Neuron (in vitro differentiated cells): Measurements from ENCODE around the gene TM6SF1.
"Not testable (repeated sequence)": the region's sequence is repeated elsewhere in the genome, so short reads cannot be mapped to it uniquely, and the experiment has no call there.

Experiments used
- H2AFZ ChIP-seq: one replicate; pipeline ENCODE4 v1.6.1; 2013; ENCODE audit warnings: low read depth, mild to moderate bottlenecking, inconsistent platforms, low read length, moderate library complexity
- H3K27me3 ChIP-seq: one replicate; pipeline ENCODE4 v1.6.1; 2013; ENCODE audit warnings: low read length; ENCODE audit not compliant: insufficient read depth
- H3K36me3 ChIP-seq: one replicate; pipeline ENCODE4 v1.6.1; 2013; ENCODE audit warnings: low read length; ENCODE audit not compliant: insufficient read depth
- H3K4me1 ChIP-seq: one replicate; pipeline ENCODE4 v1.6.1; 2013; ENCODE audit warnings: low read length; ENCODE audit not compliant: insufficient read depth
- H3K4me3 ChIP-seq: 2 replicates; pipeline ENCODE4 v1.5.1; 2013; ENCODE audit warnings: mild to moderate bottlenecking, low read length, moderate library complexity
- H3K9me3 ChIP-seq: one replicate; pipeline ENCODE4 v1.6.1; 2013; ENCODE audit warnings: low read length

The TM6SF1 gene

DNA sequence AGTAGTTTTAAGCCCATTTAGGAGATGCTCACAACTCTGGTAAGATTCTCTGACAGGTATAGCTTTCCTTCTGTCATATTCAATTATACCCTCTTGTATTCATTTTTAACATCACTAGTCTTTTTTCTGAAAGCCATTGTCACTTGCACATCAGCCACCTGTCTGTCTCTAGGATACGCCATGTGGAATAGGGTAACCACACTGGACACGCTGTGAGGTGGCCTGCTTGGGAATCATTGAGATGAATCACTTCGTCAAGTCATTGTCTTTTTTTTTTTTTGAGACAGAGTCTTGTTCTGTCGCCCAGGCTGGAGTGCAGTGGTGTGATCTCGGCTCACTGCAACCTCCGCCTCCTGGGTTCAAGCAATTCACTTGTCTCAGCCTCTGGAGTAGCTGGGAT lies 7.4 kb downstream of the TM6SF1 start:
- no peaks in the 10 kb centered on the region for H3K4me1 ChIP-seq
- H3K4me3 ChIP-seq: no peak overlapping the region
- no peak overlapping the region for H2AFZ ChIP-seq
- H3K9me3 ChIP-seq: no peaks in the 10 kb centered on the region
- no peaks in the 10 kb centered on the region for H3K36me3 ChIP-seq
- H3K27me3 ChIP-seq: no peaks in the 10 kb centered on the region

GRCh38 chr15:83115410-83115809 lies 8.0 kb downstream of the TM6SF1 start:
- H3K9me3 ChIP-seq: no peaks in the 10 kb centered on the region

DNA sequence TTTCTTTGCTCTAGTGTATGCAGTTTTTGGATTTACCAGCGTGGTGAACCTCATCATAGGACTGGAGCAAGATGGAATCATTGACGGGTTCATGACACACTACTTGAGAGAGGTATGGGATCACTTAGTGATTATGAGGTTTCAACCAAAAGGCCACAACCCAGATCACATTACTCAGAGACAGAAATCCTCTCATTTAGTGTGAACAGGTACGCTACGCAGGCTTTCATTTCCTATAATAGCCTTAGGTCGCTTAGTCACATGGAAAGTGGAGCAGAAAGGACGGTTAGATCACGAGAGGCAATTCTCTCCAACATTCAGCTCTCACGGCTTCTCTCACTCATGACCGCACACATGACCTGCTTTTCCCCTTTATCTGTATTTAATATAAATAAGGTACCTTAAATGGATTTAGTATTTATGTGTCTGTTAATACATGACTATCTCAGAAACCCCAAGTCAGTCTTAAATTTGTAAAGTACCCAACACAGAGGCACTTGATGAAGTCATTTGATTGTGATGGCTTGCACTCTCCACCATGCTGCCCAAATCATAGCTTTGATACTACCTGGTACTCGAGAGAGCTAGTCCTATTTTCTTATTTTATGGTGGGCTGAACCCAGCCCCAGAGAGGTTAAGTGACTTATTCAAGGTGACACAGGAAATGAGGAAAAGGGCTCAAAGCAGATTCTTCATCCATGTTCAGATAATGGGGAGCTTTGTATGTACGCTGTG lies 8.6 kb downstream of the TM6SF1 start:
- no peaks in the 10 kb centered on the region for H3K4me1 ChIP-seq
- no peaks in the 10 kb centered on the region for H3K36me3 ChIP-seq
- no peak overlapping the region for H3K4me3 ChIP-seq
- H2AFZ ChIP-seq: no peak overlapping the region
- H3K27me3 ChIP-seq: no peaks in the 10 kb centered on the region
- no peaks in the 10 kb centered on the region for H3K9me3 ChIP-seq

More at GRCh38 chr15:83115410-83115809, 8.0 kb downstream of the TM6SF1 start:
- H3K4me1 ChIP-seq: no peaks in the 10 kb centered on the region
- no peak overlapping the region for H2AFZ ChIP-seq
- no peaks in the 10 kb centered on the region for H3K36me3 ChIP-seq
- H3K4me3 ChIP-seq: no peak overlapping the region
- H3K27me3 ChIP-seq: no peaks in the 10 kb centered on the region

GRCh38 chr15:83118291-83118827 lies 10.9 kb downstream of the TM6SF1 start:
- H3K36me3 ChIP-seq: no peaks in the 10 kb centered on the region
- H3K4me1 ChIP-seq: no peaks in the 10 kb centered on the region

DNA sequence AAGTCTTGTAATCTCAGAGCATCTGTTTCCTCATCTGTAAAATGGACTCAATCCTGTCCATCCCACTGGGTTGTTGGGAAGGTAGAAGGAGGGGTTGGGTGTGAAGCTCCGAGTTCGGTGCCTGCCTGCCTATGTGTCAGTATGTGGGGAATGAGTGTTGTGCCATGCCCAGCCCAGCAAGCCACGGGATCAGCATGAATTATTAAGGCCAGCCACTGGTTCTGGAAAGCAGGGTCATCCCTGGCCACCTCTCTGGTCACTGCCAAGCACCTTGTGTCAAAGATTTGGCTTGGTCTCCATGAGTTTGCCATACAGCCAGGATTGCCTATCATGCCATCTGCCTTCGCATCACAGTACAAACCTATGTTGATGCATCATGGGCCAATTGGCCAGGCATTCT lies 11.5 kb downstream of the TM6SF1 start:
- H3K27me3 ChIP-seq: no peaks in the 10 kb centered on the region
- no peaks in the 10 kb centered on the region for H3K4me1 ChIP-seq
- H3K9me3 ChIP-seq: no peaks in the 10 kb centered on the region
- no peaks in the 10 kb centered on the region for H3K36me3 ChIP-seq
- H3K4me3 ChIP-seq: no peak overlapping the region
- no peak overlapping the region for H2AFZ ChIP-seq

More at GRCh38 chr15:83118291-83118827, 10.9 kb downstream of the TM6SF1 start:
- Histone ChIP-seq H3K27me3 (no peaks in the 10 kb centered on the region), H3K9me3 (no peaks in the 10 kb centered on the region), H2AFZ (no peak overlapping the region), H3K4me3 (no peak overlapping the region)

DNA sequence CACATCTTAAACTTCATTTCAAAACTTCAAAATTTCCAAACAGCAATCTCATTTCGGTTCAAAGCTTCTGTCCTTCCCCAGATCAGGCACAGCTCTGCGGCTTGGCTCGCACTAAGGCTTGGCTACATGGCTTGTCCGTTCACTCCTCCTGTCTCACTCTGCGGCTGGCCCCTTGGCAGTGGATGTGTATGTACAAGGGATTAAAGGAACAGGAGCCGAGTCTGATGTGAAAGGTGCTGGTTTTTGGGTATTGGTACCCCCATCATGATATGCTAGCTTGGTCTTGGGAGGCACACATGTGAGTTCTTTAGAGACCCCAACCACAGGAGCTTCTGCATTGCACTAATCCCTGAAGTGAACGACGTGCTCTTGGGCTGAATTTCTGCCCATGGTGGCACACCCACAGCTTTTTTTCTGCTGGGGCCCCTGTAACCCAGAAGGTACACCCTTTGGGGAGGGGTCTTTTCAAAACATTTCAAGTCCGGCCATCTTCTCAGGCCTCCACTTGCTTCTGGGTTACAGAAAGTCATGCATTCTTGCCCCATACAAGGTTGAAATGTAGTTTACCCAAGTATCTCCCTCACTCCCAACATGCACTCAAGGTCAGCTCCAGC lies 12.6 kb downstream of the TM6SF1 start:
- H3K4me1 ChIP-seq: no peaks in the 10 kb centered on the region
- H2AFZ ChIP-seq: no peak overlapping the region
- no peak overlapping the region for H3K4me3 ChIP-seq
- H3K36me3 ChIP-seq: no peaks in the 10 kb centered on the region
- no peaks in the 10 kb centered on the region for H3K9me3 ChIP-seq
- no peaks in the 10 kb centered on the region for H3K27me3 ChIP-seq

DNA sequence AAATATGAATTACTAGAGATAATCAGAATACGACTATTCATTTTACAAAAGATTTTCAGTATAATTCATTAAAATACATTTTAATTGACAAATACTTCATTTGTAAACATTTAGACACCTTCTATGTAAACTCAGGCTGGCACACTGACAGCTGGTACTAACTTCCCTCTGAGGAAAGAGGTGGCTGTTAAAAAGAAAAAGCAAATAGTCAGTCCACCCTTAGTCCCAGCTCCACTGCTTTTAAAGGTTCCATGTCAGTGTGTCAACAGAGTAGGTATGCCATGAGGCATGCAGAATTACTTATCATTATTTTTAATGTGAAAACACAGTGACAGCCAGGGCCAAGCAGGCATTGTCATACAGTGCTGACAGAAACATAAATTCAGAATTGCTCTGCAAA lies 16.1 kb downstream of the TM6SF1 start:
- no peaks in the 10 kb centered on the region for H3K9me3 ChIP-seq
- no peak overlapping the region for H2AFZ ChIP-seq
- no peaks in the 10 kb centered on the region for H3K4me1 ChIP-seq
- H3K27me3 ChIP-seq: no peaks in the 10 kb centered on the region
- H3K4me3 ChIP-seq: no peak overlapping the region
- peaks cover 8% of the 10 kb centered on the region for H3K36me3 ChIP-seq

- Histone ChIP-seq H3K27me3 (no peaks in the 10 kb centered on the region), H3K36me3 (peaks cover 31% of the 10 kb centered on the region), H2AFZ (no peak overlapping the region), H3K4me1 (no peaks in the 10 kb centered on the region), H3K9me3 (no peaks in the 10 kb centered on the region), H3K4me3 (no peak overlapping the region)
Measured at GRCh38 chr15:83127547-83128150, 20.2 kb downstream of the TM6SF1 start.

DNA sequence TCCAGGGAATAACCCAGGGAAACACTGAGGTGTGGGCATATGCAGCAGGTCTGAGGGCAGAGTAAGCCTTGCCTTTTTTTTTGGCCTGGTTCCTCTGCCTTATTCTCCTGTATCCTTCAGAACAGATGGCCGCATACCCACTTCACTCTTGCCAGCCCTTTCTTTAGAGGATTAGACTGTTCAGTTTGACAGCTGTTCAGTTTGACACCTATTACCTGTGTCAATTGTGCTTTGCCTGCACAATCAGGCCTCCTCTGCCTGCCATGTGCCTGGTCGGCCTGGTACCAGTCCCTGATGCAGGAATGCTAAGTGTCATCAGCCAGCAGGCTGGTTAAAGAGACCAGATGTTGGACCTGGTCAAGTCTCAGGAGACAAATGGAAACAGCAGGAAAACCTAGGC lies 22.3 kb downstream of the TM6SF1 start:
- H3K27me3 ChIP-seq: no peaks in the 10 kb centered on the region
- no peaks in the 10 kb centered on the region for H3K9me3 ChIP-seq
- no peak overlapping the region for H2AFZ ChIP-seq
- H3K4me3 ChIP-seq: no peak overlapping the region
- peaks cover 48% of the 10 kb centered on the region for H3K36me3 ChIP-seq
- no peaks in the 10 kb centered on the region for H3K4me1 ChIP-seq

- H3K36me3 ChIP-seq: peaks cover 61% of the 10 kb centered on the region
- H3K4me3 ChIP-seq: no peak overlapping the region
Measured at GRCh38 chr15:83132861-83133523, 25.5 kb downstream of the TM6SF1 start.

GRCh38 chr15:83142151-83142550 lies 34.7 kb downstream of the TM6SF1 start:
- not testable (repeated sequence) for H2AFZ ChIP-seq, H3K4me3 ChIP-seq, H3K4me1 ChIP-seq, H3K27me3 ChIP-seq
- Histone ChIP-seq H3K36me3 (peaks cover 81% of the 10 kb centered on the region), H3K9me3 (peaks cover 15% of the 10 kb centered on the region)

More at GRCh38 chr15:83132861-83133523, 25.5 kb downstream of the TM6SF1 start:
- Histone ChIP-seq H3K27me3 (no peaks in the 10 kb centered on the region), H3K9me3 (no peaks in the 10 kb centered on the region), H2AFZ (no peak overlapping the region), H3K4me1 (no peaks in the 10 kb centered on the region)

- no peak overlapping the region for H3K4me3 ChIP-seq
- H2AFZ ChIP-seq: no peak overlapping the region
- H3K4me1 ChIP-seq: no peaks in the 10 kb centered on the region
- H3K27me3 ChIP-seq: no peaks in the 10 kb centered on the region
- peaks cover 15% of the 10 kb centered on the region for H3K9me3 ChIP-seq
- H3K36me3 ChIP-seq: peaks cover 82% of the 10 kb centered on the region
Measured at GRCh38 chr15:83144771-83145170, 37.3 kb downstream of the TM6SF1 start.

GRCh38 chr15:83153288-83153687 lies 45.8 kb downstream of the TM6SF1 start:
- H2AFZ ChIP-seq: no peak overlapping the region
- H3K36me3 ChIP-seq: peaks cover 87% of the 10 kb centered on the region

More at GRCh38 chr15:83153288-83153687, 45.8 kb downstream of the TM6SF1 start:
- Histone ChIP-seq H3K4me3 (no peak overlapping the region), H3K9me3 (no peaks in the 10 kb centered on the region), H3K27me3 (no peaks in the 10 kb centered on the region), H3K4me1 (no peaks in the 10 kb centered on the region)
